Neural crest cell (in vitro differentiated cells): Measurements from ENCODE around the gene SLC25A13. TPM values are rescaled to one million over a fixed set of nuclear protein-coding genes. Genes with fewer than 3 reads are reported as not detected.
"Not testable (repeated sequence)": the region's sequence is repeated elsewhere in the genome, so short reads cannot be mapped to it uniquely, and the experiment has no call there.

Experiments used
- DNase-seq: peaks from one replicate; pipeline ENCODE4 v3.0.0; 2021; ENCODE audit warnings: low read depth, mixed read lengths, low spot score
- H3K27ac Mint-ChIP-seq: one replicate; pipeline ENCODE4 v1.8.0; 2021; ENCODE audit warnings: mild to moderate bottlenecking, mixed read lengths; ENCODE audit not compliant: unreplicated experiment
- H3K27me3 Mint-ChIP-seq: 2 replicates; pipeline ENCODE4 v1.8.0; 2021; ENCODE audit warnings: low read depth, mild to moderate bottlenecking, mixed read lengths
- H3K36me3 Mint-ChIP-seq: 2 replicates; pipeline ENCODE4 v1.8.0; 2021; ENCODE audit warnings: low read depth, mild to moderate bottlenecking, mixed read lengths
- H3K4me1 Mint-ChIP-seq: 2 replicates; pipeline ENCODE4 v1.8.0; 2021; ENCODE audit warnings: mixed read lengths
- H3K4me3 Mint-ChIP-seq: one replicate; pipeline ENCODE4 v1.8.0; 2021; ENCODE audit warnings: mild to moderate bottlenecking, mixed read lengths
- H3K9me3 Mint-ChIP-seq: 2 replicates; pipeline ENCODE4 v1.8.0; 2021; ENCODE audit warnings: mixed read lengths
- CTCF ChIP-seq: fragments of 200-600 bp; sonication (generic); conservative IDR thresholded peaks from 2 replicates; pipeline ENCODE4 v1.5.0; 2021; ENCODE audit warnings: antibody characterized with exemption, mild to moderate bottlenecking
- total RNA-seq: library from RNA; stranded (reverse); gene quantifications from 2 replicates; pipeline ENCODE4 v1.2.1, GENCODE V29; 2021

SLC25A13 gene
- total RNA-seq, 1 donor from 2014 or later, result 68.3 TPM

GRCh38 chr7:96173781-96174180, 148.1 kb downstream of the SLC25A13 start:
- H3K4me1 Mint-ChIP-seq, result peaks cover 6% of the 10 kb centered on the region
- DNase-seq, result no peak
- TF ChIP-seq CTCF, result no peak
- H3K27ac Mint-ChIP-seq, result no peak overlapping the region
- H3K4me3 Mint-ChIP-seq, result no peak overlapping the region
- no peaks in the 10 kb centered on the region for H3K36me3 Mint-ChIP-seq
- no peaks in the 10 kb centered on the region for H3K27me3 Mint-ChIP-seq
- no peaks in the 10 kb centered on the region for H3K9me3 Mint-ChIP-seq

GRCh38 chr7:96169439-96169838, 152.5 kb downstream of the SLC25A13 start:
- no peaks in the 10 kb centered on the region for H3K4me1 Mint-ChIP-seq
- TF ChIP-seq CTCF, result no peak
- H3K27ac Mint-ChIP-seq, result no peak overlapping the region
- H3K9me3 Mint-ChIP-seq, result no peaks in the 10 kb centered on the region
- H3K36me3 Mint-ChIP-seq, result peaks cover 3% of the 10 kb centered on the region
- H3K4me3 Mint-ChIP-seq, result no peak overlapping the region
- no peaks in the 10 kb centered on the region for H3K27me3 Mint-ChIP-seq
- DNase-seq, result no peak

GRCh38 chr7:96167424-96167823, 154.5 kb downstream of the SLC25A13 start:
- no peak for DNase-seq
- H3K27ac Mint-ChIP-seq, result no peak overlapping the region
- peaks cover 11% of the 10 kb centered on the region for H3K36me3 Mint-ChIP-seq
- H3K9me3 Mint-ChIP-seq, result no peaks in the 10 kb centered on the region
- H3K4me3 Mint-ChIP-seq, result no peak overlapping the region
- no peak for TF ChIP-seq CTCF
- H3K27me3 Mint-ChIP-seq, result no peaks in the 10 kb centered on the region
- no peaks in the 10 kb centered on the region for H3K4me1 Mint-ChIP-seq

- no peaks in the 10 kb centered on the region for H3K27me3 Mint-ChIP-seq
- H3K36me3 Mint-ChIP-seq, result peaks cover 23% of the 10 kb centered on the region
- H3K9me3 Mint-ChIP-seq, result no peaks in the 10 kb centered on the region
- H3K4me1 Mint-ChIP-seq, result no peaks in the 10 kb centered on the region
- no peak overlapping the region for H3K4me3 Mint-ChIP-seq
- no peak for TF ChIP-seq CTCF
- no peak for DNase-seq
- H3K27ac Mint-ChIP-seq, result no peak overlapping the region
These were observed 160.0 kb downstream of the SLC25A13 start for GRCh38 chr7:96161897-96162296.

GRCh38 chr7:96157856-96158255, 164.0 kb downstream of the SLC25A13 start:
- H3K27ac Mint-ChIP-seq, result no peak overlapping the region
- H3K27me3 Mint-ChIP-seq, result no peaks in the 10 kb centered on the region
- no peak for DNase-seq
- H3K4me3 Mint-ChIP-seq, result no peak overlapping the region
- no peak for TF ChIP-seq CTCF
- no peaks in the 10 kb centered on the region for H3K4me1 Mint-ChIP-seq
- peaks cover 19% of the 10 kb centered on the region for H3K36me3 Mint-ChIP-seq
- H3K9me3 Mint-ChIP-seq, result no peaks in the 10 kb centered on the region

- H3K9me3 Mint-ChIP-seq, H3K4me3 Mint-ChIP-seq, DNase-seq, H3K4me1 Mint-ChIP-seq, H3K27me3 Mint-ChIP-seq, H3K27ac Mint-ChIP-seq: not testable (repeated sequence)
- H3K36me3 Mint-ChIP-seq, result peaks cover 13% of the 10 kb centered on the region
These were observed 167.4 kb downstream of the SLC25A13 start for GRCh38 chr7:96154506-96154905.
